Measurements from ENCODE around the gene CELF2.

GRCh38 chr10:11212288-11213085, 194.8 kb downstream of the CELF2 start:
- TF ChIP-seq EZH2 (IDR thresholded peaks at IDR 0.05; ENCODE audit: insufficient read depth, poor library complexity, severe bottlenecking), result no peak
- no peak for TF ChIP-seq EZH2phosphoT487 (IDR thresholded peaks at IDR 0.05; ENCODE audit: insufficient read depth, low read depth)

All from GM23248 (cell line).